C4-2B (cell line): ENCODE results near the gene TMEM128.
"Not testable (repeated sequence)": the region's sequence is repeated elsewhere in the genome, so short reads cannot be mapped to it uniquely, and the experiment has no call there.

Experiments used
- H3K27ac ChIP-seq: fragments of 450-650 bp; 2 replicates; pipeline ENCODE4 v1.5.1; 2017
- ZFX ChIP-seq: fragments of 450-650 bp; IDR thresholded peaks from 2 replicates; pipeline ENCODE4 v1.6.1; 2017
- TF ChIP-seq, protein P1 (sequence below): fragments of 450-650 bp; conservative IDR thresholded peaks from 2 replicates; pipeline ENCODE4 v1.5.1; 2017; ENCODE audit warnings: mild to moderate bottlenecking

TMEM128 gene

GRCh38 chr4:4269856-4270255 is 21.8 kb upstream of the TMEM128 start:
- TF ChIP-seq ZFX: no peak
- TF ChIP-seq, protein P1, sequence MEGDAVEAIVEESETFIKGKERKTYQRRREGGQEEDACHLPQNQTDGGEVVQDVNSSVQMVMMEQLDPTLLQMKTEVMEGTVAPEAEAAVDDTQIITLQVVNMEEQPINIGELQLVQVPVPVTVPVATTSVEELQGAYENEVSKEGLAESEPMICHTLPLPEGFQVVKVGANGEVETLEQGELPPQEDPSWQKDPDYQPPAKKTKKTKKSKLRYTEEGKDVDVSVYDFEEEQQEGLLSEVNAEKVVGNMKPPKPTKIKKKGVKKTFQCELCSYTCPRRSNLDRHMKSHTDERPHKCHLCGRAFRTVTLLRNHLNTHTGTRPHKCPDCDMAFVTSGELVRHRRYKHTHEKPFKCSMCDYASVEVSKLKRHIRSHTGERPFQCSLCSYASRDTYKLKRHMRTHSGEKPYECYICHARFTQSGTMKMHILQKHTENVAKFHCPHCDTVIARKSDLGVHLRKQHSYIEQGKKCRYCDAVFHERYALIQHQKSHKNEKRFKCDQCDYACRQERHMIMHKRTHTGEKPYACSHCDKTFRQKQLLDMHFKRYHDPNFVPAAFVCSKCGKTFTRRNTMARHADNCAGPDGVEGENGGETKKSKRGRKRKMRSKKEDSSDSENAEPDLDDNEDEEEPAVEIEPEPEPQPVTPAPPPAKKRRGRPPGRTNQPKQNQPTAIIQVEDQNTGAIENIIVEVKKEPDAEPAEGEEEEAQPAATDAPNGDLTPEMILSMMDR: no peak
- H3K27ac ChIP-seq: no peak overlapping the region

DNA sequence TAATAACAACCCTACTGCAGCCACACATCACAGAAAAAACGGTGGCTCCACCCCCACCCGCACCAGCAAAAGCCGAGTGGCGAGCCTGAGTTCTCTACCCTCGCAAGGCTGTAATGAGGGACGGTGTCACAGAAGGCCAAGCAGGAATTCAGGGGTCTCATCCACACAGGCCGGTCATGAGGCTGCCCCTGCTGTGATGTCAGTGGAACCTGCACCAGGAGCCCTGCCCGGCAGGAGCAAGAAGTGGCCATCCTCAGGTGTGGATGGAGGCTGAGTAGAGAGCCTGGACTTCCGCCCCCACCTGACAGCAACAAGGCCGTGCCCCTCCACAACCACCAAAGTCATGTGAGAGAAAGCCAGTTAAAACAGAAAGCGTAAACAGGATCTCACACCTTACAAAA is 21.3 kb upstream of the TMEM128 start:
- no peak overlapping the region for H3K27ac ChIP-seq
- TF ChIP-seq, protein P1: no peak
- no peak for TF ChIP-seq ZFX

DNA sequence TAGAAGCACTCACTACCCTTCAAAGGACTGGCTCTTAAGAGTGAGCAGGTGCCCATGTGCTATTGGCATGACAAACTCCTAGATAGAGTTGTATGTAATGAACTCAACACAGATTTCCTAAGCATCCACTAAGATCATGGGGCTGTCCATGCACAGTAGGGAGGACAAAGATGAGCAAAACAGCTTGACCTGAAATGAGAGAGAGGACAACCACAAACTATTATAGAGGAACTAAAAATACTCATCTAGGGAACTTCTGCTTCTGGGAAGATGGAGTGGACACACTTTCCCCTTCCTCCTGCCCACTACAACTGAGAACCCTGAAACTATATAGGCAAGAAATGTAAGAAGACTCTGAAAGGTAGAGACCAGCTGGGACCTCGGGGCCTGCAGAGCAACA is 20.8 kb upstream of the TMEM128 start:
- no peak overlapping the region for H3K27ac ChIP-seq
- no peak for TF ChIP-seq ZFX
- TF ChIP-seq, protein P1: no peak

- no peak overlapping the region for H3K27ac ChIP-seq
- TF ChIP-seq ZFX: no peak
- TF ChIP-seq, protein P1: no peak
Measured at GRCh38 chr4:4267981-4268380, 20.0 kb upstream of the TMEM128 start.

GRCh38 chr4:4260185-4260751 is 12.2 kb upstream of the TMEM128 start:
- H3K27ac ChIP-seq: no peak overlapping the region
- TF ChIP-seq ZFX: no peak
- TF ChIP-seq, protein P1: peak; percentile 36

GRCh38 chr4:4259484-4260100 is 11.6 kb upstream of the TMEM128 start:
- TF ChIP-seq, protein P1: no peak
- no peak for TF ChIP-seq ZFX
- H3K27ac ChIP-seq: no peak overlapping the region

- H3K27ac ChIP-seq: not testable (repeated sequence)
Measured at GRCh38 chr4:4257705-4258104, 9.7 kb upstream of the TMEM128 start.

DNA sequence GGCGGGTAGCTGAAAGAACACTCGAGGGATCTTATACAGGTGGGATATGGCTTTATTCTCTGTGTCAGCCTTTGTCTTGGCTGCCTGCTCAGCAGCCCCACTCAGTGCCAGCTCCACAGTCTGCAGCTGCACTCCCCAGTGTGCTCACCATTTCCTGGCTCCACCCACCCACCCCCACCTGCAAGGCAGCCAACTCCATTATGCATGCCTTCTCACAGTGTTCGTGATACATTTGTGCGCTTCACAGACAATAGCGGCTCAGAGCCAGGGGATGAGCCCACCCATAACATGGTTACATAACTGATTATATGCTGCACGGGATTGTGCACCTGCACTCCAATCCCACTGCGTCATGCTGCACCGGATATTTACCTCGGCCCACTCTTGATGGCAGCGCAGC is 8.8 kb upstream of the TMEM128 start:
- TF ChIP-seq ZFX: no peak
- TF ChIP-seq, protein P1: no peak
- no peak overlapping the region for H3K27ac ChIP-seq
